HCT116 (cell line): ENCODE measurements around the gene BCAR1. TPM values are rescaled to one million over a fixed set of nuclear protein-coding genes. Genes with fewer than 3 reads are reported as not detected.

Experiments
- ATAC-seq: fragments of 200-7000 bp; cut with Tn5 transposase; 2 replicates; pipeline ENCODE4 v1.9.1; 2020; ENCODE audit warnings: mild to moderate bottlenecking, moderate library complexity
- BruUV-seq: library from RNA; stranded (reverse); fragments of 400-500 nt; replicated peaks from 2 replicates; lab custom pipeline; 2021; lab: Mats Ljungman, UMichigan
- CTCF ChIA-PET: fragments of 300-600 bp; sonication (Branson Sonifier 250); formaldehyde crosslinking; loops from one replicate; lab custom pipeline; 2021; ENCODE audit warnings: antibody characterized with exemption; lab: Charles Lee
- POLR2A ChIA-PET: fragments of 300-600, 350-600 bp; sonication (Branson Sonifier 250); formaldehyde crosslinking; loops from one replicate; lab custom pipeline; 2021; ENCODE audit warnings: antibody characterized with exemption; lab: Charles Lee
- RAD21 ChIA-PET, 2 experiments: fragments of 300-600 bp; sonication (Branson Sonifier 250); formaldehyde crosslinking; loops; one replicate each; lab custom pipeline; 2023; ENCODE audit warnings: low total read pairs in 2 of 2; ENCODE audit not compliant: uncharacterized antibody in 2 of 2, unreplicated experiment in 2 of 2, low non-redundant PET in 1 of 2; lab: Charles Lee
- DNase-seq: peaks from one replicate; pipeline ENCODE4 v3.0.0-alpha.2; 2010; ENCODE audit warnings: low read depth, low spot score
- H2AFZ ChIP-seq: fragments of 200-600 bp; shearing (Covaris generic), sonication (generic); 2 replicates; pipeline ENCODE4 v1.6.1; 2017; ENCODE audit warnings: low read depth, mixed run types, mixed read lengths, antibody characterized with exemption, low read length; ENCODE audit not compliant: poor library complexity, severe bottlenecking
- H3K27ac ChIP-seq: 2 replicates; pipeline ENCODE4 v1.5.1; 2012; ENCODE audit warnings: low read depth, low read length
- H3K27me3 ChIP-seq: fragments of 200-600 bp; sonication (generic); 2 replicates; pipeline ENCODE4 v1.6.1; 2016; ENCODE audit warnings: mixed run types, low read length, mixed read lengths; ENCODE audit not compliant: insufficient read depth
- H3K36me3 ChIP-seq, 2 experiments: fragments of 200-500 bp in 1 of 2; fragments of 200-600 bp in 1 of 2; sonication (Bioruptor generic) in 1 of 2; sonication (generic) in 1 of 2; 2 replicates each; pipeline versions ENCODE4 v1.5.1 to v1.6.1; 2014 to 2016; ENCODE audit warnings: low read length in 2 of 2, inconsistent platforms in 1 of 2, mixed read lengths in 1 of 2, mixed run types in 1 of 2; ENCODE audit not compliant: insufficient read depth in 2 of 2, control insufficient read depth in 1 of 2
- H3K4me1 ChIP-seq, 2 experiments: fragments of 200-600 bp in 1 of 2; sonication (generic) in 1 of 2; 2 replicates each; pipeline versions ENCODE4 v1.5.1 to v1.6.1; 2012 to 2017; ENCODE audit warnings: low read length in 2 of 2, inconsistent platforms in 1 of 2, mild to moderate bottlenecking in 1 of 2, mixed read lengths in 1 of 2, mixed run types in 1 of 2, moderate library complexity in 1 of 2; ENCODE audit not compliant: insufficient read depth in 2 of 2, control insufficient read depth in 1 of 2
- H3K4me2 ChIP-seq: fragments of 200-600 bp; sonication (generic); 2 replicates; pipeline ENCODE4 v1.6.1; 2017; ENCODE audit warnings: mixed run types, low read length, mixed read lengths
- H3K4me3 ChIP-seq, 2 experiments: fragments of 200-600 bp in 1 of 2; sonication (generic) in 1 of 2; replicated peaks in 1 of 2; 2 replicates each; pipeline ENCODE4 v1.5.1; 2011 to 2016; ENCODE audit warnings: low read length in 2 of 2, control low read depth in 1 of 2, low read depth in 1 of 2, mild to moderate bottlenecking in 1 of 2, mixed read lengths in 1 of 2, mixed run types in 1 of 2
- H3K79me2 ChIP-seq: fragments of 200-600 bp; sonication (generic); 2 replicates; pipeline ENCODE4 v1.6.1; 2017; ENCODE audit warnings: mild to moderate bottlenecking, mixed run types, low read length, moderate library complexity, mixed read lengths; ENCODE audit not compliant: insufficient read depth
- H3K9ac ChIP-seq: fragments of 200-600 bp; sonication (generic); 2 replicates; pipeline ENCODE4 v1.6.1; 2016; ENCODE audit warnings: low read length, mixed read lengths
- H3K9me2 ChIP-seq: fragments of 200-600 bp; sonication (generic), shearing (Covaris generic); 2 replicates; pipeline ENCODE4 v1.6.1; 2017; ENCODE audit warnings: mixed run types, mild to moderate bottlenecking, moderate library complexity; ENCODE audit not compliant: insufficient read depth
- H3K9me3 ChIP-seq, 2 experiments: fragments of 200-500 bp in 1 of 2; fragments of 200-600 bp in 1 of 2; sonication (Bioruptor generic) in 1 of 2; sonication (generic) in 1 of 2; 2 replicates each; pipeline ENCODE4 v1.6.1; 2014 to 2017; ENCODE audit warnings: low read length in 2 of 2, mixed read lengths in 2 of 2, inconsistent platforms in 1 of 2, low read depth in 1 of 2, mild to moderate bottlenecking in 1 of 2, mixed run types in 1 of 2, moderate library complexity in 1 of 2; ENCODE audit not compliant: control insufficient read depth in 1 of 2, insufficient read depth in 1 of 2
- H4K20me1 ChIP-seq: fragments of 200-600 bp; sonication (generic), shearing (Covaris generic); 2 replicates; pipeline ENCODE4 v1.6.1; 2017; ENCODE audit warnings: mixed run types, mild to moderate bottlenecking, moderate library complexity; ENCODE audit not compliant: insufficient read depth
- EGR1 ChIP-seq: IDR thresholded peaks from 2 replicates; pipeline ENCODE4 v1.6.1; 2012; ENCODE audit warnings: low read depth
- ELF1 ChIP-seq: IDR thresholded peaks from 2 replicates; pipeline ENCODE4 v1.6.1; 2012; ENCODE audit warnings: low read depth, borderline replicate concordance
- EZH2 ChIP-seq: fragments of 200-600 bp; sonication (generic); IDR thresholded peaks from 2 replicates; pipeline ENCODE4 v1.6.1; 2017; ENCODE audit warnings: antibody characterized with exemption, mixed run types
- FOSL1 ChIP-seq: IDR thresholded peaks from 2 replicates; pipeline ENCODE4 v1.6.1; 2012; ENCODE audit warnings: low read depth
- POLR2A ChIP-seq: IDR thresholded peaks from 2 replicates; pipeline ENCODE4 v1.7.0; 2011; ENCODE audit warnings: borderline replicate concordance; ENCODE audit not compliant: insufficient read depth, insufficient read length; ENCODE audit errors: extremely low read depth
- POLR2AphosphoS5 ChIP-seq: IDR thresholded peaks from 2 replicates; pipeline ENCODE4 v1.6.1; 2011; ENCODE audit warnings: mild to moderate bottlenecking, low read depth, low read length, moderate library complexity
- RAD21 ChIP-seq: IDR thresholded peaks from 2 replicates; pipeline ENCODE4 v1.6.1; 2012; ENCODE audit warnings: low read depth, mild to moderate bottlenecking
- REST ChIP-seq: IDR thresholded peaks from 2 replicates; pipeline ENCODE4 v1.6.1; 2012; ENCODE audit warnings: low read depth
- SP1 ChIP-seq: IDR thresholded peaks from 2 replicates; pipeline ENCODE4 v1.6.1; 2012; ENCODE audit warnings: low read depth
- SRF ChIP-seq: IDR thresholded peaks from 2 replicates; pipeline ENCODE4 v1.6.1; 2012; ENCODE audit warnings: low read depth
- ZFX ChIP-seq: fragments of 450-650 bp; IDR thresholded peaks from 2 replicates; pipeline ENCODE4 v1.6.1; 2017
- ZNF274 ChIP-seq: fragments of 200-500 bp; sonication (Bioruptor generic); IDR thresholded peaks from 2 replicates; pipeline ENCODE4 v1.6.1; 2014; ENCODE audit warnings: mild to moderate bottlenecking, low read depth, low read length, inconsistent platforms
- intact Hi-C: fragments of 100-400 bp; cut with micrococcal nuclease; formaldehyde crosslinking; loops from 2 replicates; pipeline ENCODE4 v1.10.0; 2022
- total RNA-seq: library from RNA; stranded (reverse); gene quantifications from one replicate; pipeline ENCODE4 v1.2.1, GENCODE V29; 2021; ENCODE audit not compliant: unreplicated experiment
- TF ChIP-seq, protein P1 (sequence below): IDR thresholded peaks from 2 replicates; pipeline ENCODE4 v1.6.1; 2011; ENCODE audit warnings: mild to moderate bottlenecking, low read length, moderate library complexity; ENCODE audit not compliant: insufficient replicate concordance; ENCODE audit errors: extremely low read depth
- TF ChIP-seq, protein P2 (sequence below): IDR thresholded peaks from 2 replicates; pipeline ENCODE4 v1.6.1; 2012

The BCAR1 gene
- total RNA-seq, 1 experiment from 2014 or later, result 49.6 TPM

GRCh38 chr16:75225092-75225491 lies 26.3 kb downstream of the BCAR1 start (continued):
- TF ChIP-seq REST (no peak), POLR2A (no peak), EZH2 (no peak), SRF (no peak), SP1 (no peak), POLR2AphosphoS5 (no peak), RAD21 (no peak)

- H3K79me2 ChIP-seq, result no peaks in the 10 kb centered on the region
- no peak for DNase-seq
- ChIA-PET CTCF (no interaction called here), POLR2A (interaction anchor here (1.6 kb wide), 1 partner anchor 18 kb away, joined by 4 read pairs; the partner anchor contains the start of gene CTRB2), RAD21 (no interaction called here)
- H3K4me3 ChIP-seq, result no peak overlapping the region
- BruUV-seq, result no TSS peak
- no peak overlapping the region for H3K9ac ChIP-seq
- H2AFZ ChIP-seq, result no peak overlapping the region
- no peak overlapping the region for H3K27ac ChIP-seq
- peaks cover 0 to 2% of the 10 kb centered on the region in 2 experiments; a peak in 1 of 4 replicates for H3K36me3 ChIP-seq
- no peaks in the 10 kb centered on the region for H3K4me1 ChIP-seq
- TF ChIP-seq POLR2AphosphoS5, result no peak
- TF ChIP-seq, protein P1, sequence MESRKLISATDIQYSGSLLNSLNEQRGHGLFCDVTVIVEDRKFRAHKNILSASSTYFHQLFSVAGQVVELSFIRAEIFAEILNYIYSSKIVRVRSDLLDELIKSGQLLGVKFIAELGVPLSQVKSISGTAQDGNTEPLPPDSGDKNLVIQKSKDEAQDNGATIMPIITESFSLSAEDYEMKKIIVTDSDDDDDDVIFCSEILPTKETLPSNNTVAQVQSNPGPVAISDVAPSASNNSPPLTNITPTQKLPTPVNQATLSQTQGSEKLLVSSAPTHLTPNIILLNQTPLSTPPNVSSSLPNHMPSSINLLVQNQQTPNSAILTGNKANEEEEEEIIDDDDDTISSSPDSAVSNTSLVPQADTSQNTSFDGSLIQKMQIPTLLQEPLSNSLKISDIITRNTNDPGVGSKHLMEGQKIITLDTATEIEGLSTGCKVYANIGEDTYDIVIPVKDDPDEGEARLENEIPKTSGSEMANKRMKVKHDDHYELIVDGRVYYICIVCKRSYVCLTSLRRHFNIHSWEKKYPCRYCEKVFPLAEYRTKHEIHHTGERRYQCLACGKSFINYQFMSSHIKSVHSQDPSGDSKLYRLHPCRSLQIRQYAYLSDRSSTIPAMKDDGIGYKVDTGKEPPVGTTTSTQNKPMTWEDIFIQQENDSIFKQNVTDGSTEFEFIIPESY, result no peak
- TF ChIP-seq, protein P2, sequence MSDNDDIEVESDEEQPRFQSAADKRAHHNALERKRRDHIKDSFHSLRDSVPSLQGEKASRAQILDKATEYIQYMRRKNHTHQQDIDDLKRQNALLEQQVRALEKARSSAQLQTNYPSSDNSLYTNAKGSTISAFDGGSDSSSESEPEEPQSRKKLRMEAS, result no peak
- TF ChIP-seq FOSL1, result no peak
- no peak for TF ChIP-seq ZNF274
- TF ChIP-seq REST, result no peak
- no peak for TF ChIP-seq EGR1
- TF ChIP-seq POLR2A, result no peak
- no peak for TF ChIP-seq ELF1
- no peak for TF ChIP-seq ZFX
- no peaks in the 10 kb centered on the region for H3K9me2 ChIP-seq
- H3K9me3 ChIP-seq, result no peaks in the 10 kb centered on the region
- no peak for ATAC-seq
- no peak overlapping the region for H3K4me2 ChIP-seq
- no peaks in the 10 kb centered on the region for H3K27me3 ChIP-seq
- intact Hi-C loops, result loop anchor here (2.0 kb wide), 1 partner anchor 14 kb away; no protein-coding TSS in a partner anchor
- no peaks in the 10 kb centered on the region for H4K20me1 ChIP-seq
These were observed 26.9 kb downstream of the BCAR1 start for GRCh38 chr16:75224306-75225082.
